Neural cell (in vitro differentiated cells): ENCODE measurements around the gene CAPN15. TPM values are rescaled to one million over a fixed set of nuclear protein-coding genes. Genes with fewer than 3 reads are reported as not detected.

Source experiments
- H2AFZ ChIP-seq: fragments of 200-600, 300-800 bp; sonication (generic), shearing (Covaris generic); 2 replicates; pipeline ENCODE4 v1.6.0; 2014; ENCODE audit warnings: low read depth, mild to moderate bottlenecking, antibody characterized with exemption, low read length, moderate library complexity
- H3F3A ChIP-seq: fragments of 200-600 bp; shearing (Covaris generic); 2 replicates; pipeline ENCODE4 v1.6.1; 2016; ENCODE audit warnings: mild to moderate bottlenecking, moderate library complexity, mixed read lengths, antibody characterized with exemption, low read length; ENCODE audit not compliant: insufficient read depth, poor library complexity, severe bottlenecking
- H3K27ac ChIP-seq: fragments of 200-600, 300-800 bp; sonication (generic), shearing (Covaris generic); 2 replicates; pipeline ENCODE4 v1.5.1; 2014; ENCODE audit warnings: mild to moderate bottlenecking, low read length, moderate library complexity
- H3K27me3 ChIP-seq: fragments of 300-800, 200-600 bp; sonication (generic), shearing (Covaris generic); 2 replicates; pipeline ENCODE4 v1.6.0; 2014; ENCODE audit warnings: mild to moderate bottlenecking, low read depth, low read length, moderate library complexity; ENCODE audit not compliant: insufficient read depth
- H3K36me3 ChIP-seq: fragments of 300-800, 200-600 bp; sonication (generic), shearing (Covaris generic); 2 replicates; pipeline ENCODE4 v1.5.1; 2014; ENCODE audit warnings: mild to moderate bottlenecking, antibody characterized with exemption, low read length, moderate library complexity; ENCODE audit not compliant: insufficient read depth
- H3K4me2 ChIP-seq: fragments of 300-800, 200-600 bp; sonication (generic), shearing (Covaris generic); 2 replicates; pipeline ENCODE4 v1.6.0; 2014; ENCODE audit warnings: mild to moderate bottlenecking, low read length
- H3K4me3 ChIP-seq: fragments of 300-800, 200-600 bp; sonication (generic), shearing (Covaris generic); 2 replicates; pipeline ENCODE4 v1.5.1; 2014; ENCODE audit warnings: mild to moderate bottlenecking, low read length, moderate library complexity
- H3K79me2 ChIP-seq: fragments of 200-600 bp; shearing (Covaris generic); replicated peaks from 2 replicates; pipeline ENCODE4 v1.6.0; 2014; ENCODE audit warnings: mild to moderate bottlenecking, low read length, moderate library complexity; ENCODE audit not compliant: insufficient read depth
- H3K9ac ChIP-seq: fragments of 300-800, 200-600 bp; sonication (generic), shearing (Covaris generic); 2 replicates; pipeline ENCODE4 v1.6.1; 2016; ENCODE audit warnings: mild to moderate bottlenecking, low read length, mixed read lengths
- H3K9me2 ChIP-seq: fragments of 200-600 bp; shearing (Covaris generic); 2 replicates; pipeline ENCODE4 v1.6.1; 2016; ENCODE audit warnings: mild to moderate bottlenecking, low read length, mixed read lengths; ENCODE audit not compliant: insufficient read depth
- H3K9me3 ChIP-seq: fragments of 200-600, 300-800 bp; sonication (generic), shearing (Covaris generic); 2 replicates; pipeline ENCODE4 v1.6.1; 2016; ENCODE audit warnings: mild to moderate bottlenecking, mixed run types, low read length, moderate library complexity, mixed read lengths
- H4K20me1 ChIP-seq: fragments of 200-600 bp; shearing (Covaris generic); 2 replicates; pipeline ENCODE4 v1.6.1; 2016; ENCODE audit warnings: mild to moderate bottlenecking, mixed run types; ENCODE audit not compliant: insufficient read depth
- EP300 ChIP-seq: fragments of 450-650 bp; conservative IDR thresholded peaks from 2 replicates; pipeline ENCODE4 v1.6.1; 2014; ENCODE audit warnings: antibody characterized with exemption, mild to moderate bottlenecking, moderate library complexity; ENCODE audit not compliant: poor library complexity, severe bottlenecking
- EZH2 ChIP-seq: fragments of 200-600, 300-800 bp; shearing (Covaris generic), sonication (generic); IDR thresholded peaks from 2 replicates; pipeline ENCODE4 v1.6.1; 2014; ENCODE audit warnings: antibody characterized with exemption, low read length, borderline replicate concordance, mild to moderate bottlenecking; ENCODE audit not compliant: insufficient read depth, poor library complexity, severe bottlenecking
- MXI1 ChIP-seq: fragments of 450-650 bp; conservative IDR thresholded peaks from 2 replicates; pipeline ENCODE4 v1.6.1; 2014; ENCODE audit warnings: antibody characterized with exemption, mild to moderate bottlenecking; ENCODE audit not compliant: poor library complexity, severe bottlenecking
- POLR2AphosphoS5 ChIP-seq: IDR thresholded peaks from 2 replicates; pipeline ENCODE4 v1.6.1; 2012
- RAD21 ChIP-seq: fragments of 450-650 bp; conservative IDR thresholded peaks from 2 replicates; pipeline ENCODE4 v1.6.1; 2014; ENCODE audit warnings: antibody characterized with exemption, mild to moderate bottlenecking, moderate library complexity
- SMC3 ChIP-seq: fragments of 450-650 bp; conservative IDR thresholded peaks from 2 replicates; pipeline ENCODE4 v1.6.1; 2014; ENCODE audit warnings: antibody characterized with exemption, mild to moderate bottlenecking, moderate library complexity; ENCODE audit not compliant: poor library complexity
- TAF1 ChIP-seq: IDR thresholded peaks from 2 replicates; pipeline ENCODE4 v1.6.1; 2012; ENCODE audit warnings: low read depth
- polyA plus RNA-seq: library from polyadenylated mRNA; depleted of rRNA; stranded (reverse); fragments of >200 nt; gene quantifications from 2 replicates; pipeline ENCODE4 v1.2.3, GENCODE V29; 2014
- TF ChIP-seq, protein P1 (sequence below): IDR thresholded peaks from 2 replicates; pipeline ENCODE4 v1.6.1; 2012; ENCODE audit warnings: borderline replicate concordance
- TF ChIP-seq, protein P2 (sequence below): fragments of 450-650 bp; IDR thresholded peaks from 2 replicates; pipeline ENCODE4 v1.5.1; 2014; ENCODE audit warnings: antibody characterized with exemption, mild to moderate bottlenecking, moderate library complexity; ENCODE audit not compliant: poor library complexity, severe bottlenecking

The CAPN15 gene
- polyA plus RNA-seq, 1 donor from 2014 or later, result 11.5 TPM

DNA sequence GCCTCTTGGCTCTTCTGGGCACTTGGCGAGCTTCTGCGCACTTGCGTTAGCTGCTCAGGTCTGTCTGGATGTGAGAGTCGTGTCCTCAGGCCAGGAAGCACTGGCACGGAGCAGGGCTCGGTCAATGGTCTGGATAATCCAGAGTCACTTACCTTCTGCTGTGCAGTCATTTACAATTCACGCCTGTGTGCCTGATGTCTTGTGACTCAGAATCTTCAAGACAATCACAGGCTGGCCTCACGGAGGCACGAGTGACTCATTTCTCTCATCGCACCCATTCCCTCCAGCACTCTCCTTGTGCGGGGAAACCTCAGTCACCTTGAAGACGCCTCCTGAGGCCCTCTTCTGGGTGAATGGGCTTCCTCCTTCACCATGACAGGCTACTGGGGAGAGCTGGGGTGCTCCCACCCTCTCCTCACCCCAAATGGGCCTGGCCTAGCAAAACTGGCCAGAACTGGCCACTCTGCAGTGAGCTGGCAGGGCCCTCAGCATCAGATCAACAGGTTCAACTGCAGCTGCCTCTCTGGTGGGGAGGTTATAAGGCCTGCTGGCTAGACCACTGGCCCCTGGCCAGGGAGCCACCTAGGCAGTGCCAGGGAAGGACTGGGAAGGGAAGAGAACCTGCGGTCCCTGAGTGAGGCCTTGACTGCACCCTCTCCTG lies 1.9 kb upstream of the CAPN15 start:
- H3K27ac ChIP-seq, result no peak overlapping the region
- H3K4me2 ChIP-seq, result no peak overlapping the region
- peak overlapping the region; percentile 86 for H3K9ac ChIP-seq
- H3K4me3 ChIP-seq, result peak overlapping the region; percentile 97
- no peak overlapping the region for H2AFZ ChIP-seq
- no peaks in the 10 kb centered on the region for H3K36me3 ChIP-seq
- no peaks in the 10 kb centered on the region for H4K20me1 ChIP-seq
- peaks cover 16% of the 10 kb centered on the region for H3K79me2 ChIP-seq
- no peaks in the 10 kb centered on the region for H3K9me3 ChIP-seq
- no peaks in the 10 kb centered on the region for H3K9me2 ChIP-seq
- TF ChIP-seq MXI1 (no peak), SMC3 (no peak), RAD21 (no peak), EZH2 (no peak), POLR2AphosphoS5 (no peak), TAF1 (no peak), EP300 (no peak)
- TF ChIP-seq, protein P1, sequence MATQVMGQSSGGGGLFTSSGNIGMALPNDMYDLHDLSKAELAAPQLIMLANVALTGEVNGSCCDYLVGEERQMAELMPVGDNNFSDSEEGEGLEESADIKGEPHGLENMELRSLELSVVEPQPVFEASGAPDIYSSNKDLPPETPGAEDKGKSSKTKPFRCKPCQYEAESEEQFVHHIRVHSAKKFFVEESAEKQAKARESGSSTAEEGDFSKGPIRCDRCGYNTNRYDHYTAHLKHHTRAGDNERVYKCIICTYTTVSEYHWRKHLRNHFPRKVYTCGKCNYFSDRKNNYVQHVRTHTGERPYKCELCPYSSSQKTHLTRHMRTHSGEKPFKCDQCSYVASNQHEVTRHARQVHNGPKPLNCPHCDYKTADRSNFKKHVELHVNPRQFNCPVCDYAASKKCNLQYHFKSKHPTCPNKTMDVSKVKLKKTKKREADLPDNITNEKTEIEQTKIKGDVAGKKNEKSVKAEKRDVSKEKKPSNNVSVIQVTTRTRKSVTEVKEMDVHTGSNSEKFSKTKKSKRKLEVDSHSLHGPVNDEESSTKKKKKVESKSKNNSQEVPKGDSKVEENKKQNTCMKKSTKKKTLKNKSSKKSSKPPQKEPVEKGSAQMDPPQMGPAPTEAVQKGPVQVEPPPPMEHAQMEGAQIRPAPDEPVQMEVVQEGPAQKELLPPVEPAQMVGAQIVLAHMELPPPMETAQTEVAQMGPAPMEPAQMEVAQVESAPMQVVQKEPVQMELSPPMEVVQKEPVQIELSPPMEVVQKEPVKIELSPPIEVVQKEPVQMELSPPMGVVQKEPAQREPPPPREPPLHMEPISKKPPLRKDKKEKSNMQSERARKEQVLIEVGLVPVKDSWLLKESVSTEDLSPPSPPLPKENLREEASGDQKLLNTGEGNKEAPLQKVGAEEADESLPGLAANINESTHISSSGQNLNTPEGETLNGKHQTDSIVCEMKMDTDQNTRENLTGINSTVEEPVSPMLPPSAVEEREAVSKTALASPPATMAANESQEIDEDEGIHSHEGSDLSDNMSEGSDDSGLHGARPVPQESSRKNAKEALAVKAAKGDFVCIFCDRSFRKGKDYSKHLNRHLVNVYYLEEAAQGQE, result no peak
- TF ChIP-seq, protein P2, sequence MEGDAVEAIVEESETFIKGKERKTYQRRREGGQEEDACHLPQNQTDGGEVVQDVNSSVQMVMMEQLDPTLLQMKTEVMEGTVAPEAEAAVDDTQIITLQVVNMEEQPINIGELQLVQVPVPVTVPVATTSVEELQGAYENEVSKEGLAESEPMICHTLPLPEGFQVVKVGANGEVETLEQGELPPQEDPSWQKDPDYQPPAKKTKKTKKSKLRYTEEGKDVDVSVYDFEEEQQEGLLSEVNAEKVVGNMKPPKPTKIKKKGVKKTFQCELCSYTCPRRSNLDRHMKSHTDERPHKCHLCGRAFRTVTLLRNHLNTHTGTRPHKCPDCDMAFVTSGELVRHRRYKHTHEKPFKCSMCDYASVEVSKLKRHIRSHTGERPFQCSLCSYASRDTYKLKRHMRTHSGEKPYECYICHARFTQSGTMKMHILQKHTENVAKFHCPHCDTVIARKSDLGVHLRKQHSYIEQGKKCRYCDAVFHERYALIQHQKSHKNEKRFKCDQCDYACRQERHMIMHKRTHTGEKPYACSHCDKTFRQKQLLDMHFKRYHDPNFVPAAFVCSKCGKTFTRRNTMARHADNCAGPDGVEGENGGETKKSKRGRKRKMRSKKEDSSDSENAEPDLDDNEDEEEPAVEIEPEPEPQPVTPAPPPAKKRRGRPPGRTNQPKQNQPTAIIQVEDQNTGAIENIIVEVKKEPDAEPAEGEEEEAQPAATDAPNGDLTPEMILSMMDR, result no peak
- no peaks in the 10 kb centered on the region for H3K27me3 ChIP-seq
- H3F3A ChIP-seq, result no peaks in the 10 kb centered on the region

- TF ChIP-seq, protein P2, result no peak
- TF ChIP-seq EZH2 (no peak), SMC3 (no peak), EP300 (no peak), MXI1 (no peak), RAD21 (no peak), POLR2AphosphoS5 (no peak), TAF1 (no peak)
- TF ChIP-seq, protein P1, result no peak
- Histone ChIP-seq H3K9ac (peak overlapping the region; percentile 86), H2AFZ (peak overlapping the region; percentile 14), H3K9me3 (no peaks in the 10 kb centered on the region), H3K79me2 (peaks cover 16% of the 10 kb centered on the region), H3K4me3 (peak overlapping the region; percentile 97), H4K20me1 (no peaks in the 10 kb centered on the region), H3K36me3 (no peaks in the 10 kb centered on the region), H3K9me2 (no peaks in the 10 kb centered on the region), H3K27ac (peak overlapping the region; percentile 86), H3K27me3 (no peaks in the 10 kb centered on the region), H3K4me2 (peak overlapping the region; percentile 92), H3F3A (no peaks in the 10 kb centered on the region)
These were observed 1.1 kb upstream of the CAPN15 start for GRCh38 chr16:526181-527014.
